CD4-positive, alpha-beta T cell treated with Interleukin-2 at 100 ng/mL for 4 hours (primary cell): ENCODE data around the gene ALPG.
"Not testable (repeated sequence)": the region's sequence is repeated elsewhere in the genome, so short reads cannot be mapped to it uniquely, and the experiment has no call there.

Source experiments
- DNase-seq: peaks from one replicate; pipeline ENCODE4 v3.0.0-alpha.2; 2020; ENCODE audit warnings: low spot score

The ALPG gene

DNA sequence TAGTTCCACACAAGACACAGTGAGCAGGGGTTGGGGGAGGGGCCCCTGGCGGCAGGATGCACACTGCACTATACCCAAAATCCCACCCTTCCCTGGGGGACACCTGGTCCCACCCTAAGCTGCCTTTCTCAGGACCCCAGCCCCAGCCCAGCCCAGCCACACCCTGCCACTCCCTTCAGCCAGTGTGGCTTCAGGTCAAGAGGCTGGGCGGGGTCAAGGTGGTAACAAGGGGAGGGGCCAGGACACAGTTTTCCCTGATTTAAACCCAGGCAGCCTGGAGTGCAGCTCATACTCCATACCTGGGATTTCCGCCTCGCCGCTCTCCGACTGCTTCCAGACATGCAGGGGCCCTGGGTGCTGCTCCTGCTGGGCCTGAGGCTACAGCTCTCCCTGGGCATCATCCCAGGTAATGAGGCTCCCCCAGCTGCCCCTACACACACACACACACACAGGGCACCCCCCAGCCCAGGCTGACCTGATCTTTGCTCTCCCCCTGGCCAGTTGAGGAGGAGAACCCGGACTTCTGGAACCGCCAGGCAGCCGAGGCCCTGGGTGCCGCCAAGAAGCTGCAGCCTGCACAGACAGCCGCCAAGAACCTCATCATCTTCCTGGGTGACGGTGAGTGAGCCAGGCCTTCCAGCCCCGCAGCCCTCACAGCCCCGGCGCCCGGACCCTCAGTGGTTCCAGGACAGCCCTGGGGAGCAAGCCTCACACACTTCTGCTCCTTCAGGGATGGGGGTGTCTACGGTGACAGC lies at the start of gene ALPG:
Gene ALPG, plus strand, starts transcription at position 289 of the 755 bp plus-strand sequence. Its CDS starts 51 bp downstream, at position 340.
- DNase-seq = no peak

DNA sequence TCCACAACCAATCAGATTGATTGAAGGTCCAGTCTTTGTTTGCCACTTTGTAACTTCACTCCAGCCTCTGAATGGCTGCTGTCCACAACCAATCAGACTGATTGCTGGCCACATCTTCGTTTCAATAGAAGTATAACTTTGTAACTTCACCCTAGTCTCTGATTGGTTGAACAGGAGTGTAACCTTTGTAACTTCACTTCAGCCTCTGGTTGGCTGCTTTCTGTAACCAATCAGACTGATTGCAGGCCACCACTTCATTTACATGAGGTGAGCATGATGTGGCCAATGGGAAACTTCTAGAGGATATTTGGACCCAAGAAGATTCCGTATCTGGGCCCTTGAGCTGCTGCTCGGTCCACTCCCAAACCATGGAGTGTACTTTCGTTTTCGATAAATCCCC lies 45.0 kb upstream of the ALPG start:
- DNase-seq = no peak

DNA sequence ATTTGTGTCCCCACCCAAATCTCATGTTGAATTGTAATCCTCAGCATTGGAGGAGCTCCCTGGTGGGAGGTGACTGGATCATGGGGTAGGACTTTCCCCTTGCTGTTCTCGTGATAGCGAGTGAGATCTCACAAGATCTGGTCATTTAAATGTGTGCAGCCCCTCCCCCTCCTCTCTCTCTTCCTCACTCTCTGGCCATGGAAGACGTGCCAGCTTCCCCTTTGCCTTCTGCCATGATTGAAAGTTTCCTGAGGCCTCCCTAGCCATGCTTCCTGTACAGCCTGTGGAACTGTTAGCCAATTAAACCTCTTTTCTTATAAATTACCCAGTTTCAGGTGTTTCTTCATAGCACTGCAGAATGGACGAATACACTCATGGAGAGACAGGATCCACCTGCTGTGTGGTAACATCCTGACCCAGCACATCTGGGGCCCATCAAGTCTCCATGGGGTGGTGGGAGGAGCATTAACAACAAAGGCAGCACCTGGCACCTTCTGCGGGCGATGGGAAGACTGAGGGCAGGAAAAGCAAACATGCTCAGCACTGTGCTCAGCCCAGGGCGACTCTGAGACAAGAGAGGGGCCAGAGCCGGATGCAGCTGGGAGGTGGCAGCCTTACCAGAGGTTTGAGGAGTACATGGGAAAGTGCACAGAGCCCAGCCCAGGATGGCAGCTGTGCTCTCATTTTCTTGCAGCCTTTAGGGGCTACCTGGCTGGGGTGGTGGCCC lies 44.3 kb upstream of the ALPG start:
- no peak for DNase-seq

DNA sequence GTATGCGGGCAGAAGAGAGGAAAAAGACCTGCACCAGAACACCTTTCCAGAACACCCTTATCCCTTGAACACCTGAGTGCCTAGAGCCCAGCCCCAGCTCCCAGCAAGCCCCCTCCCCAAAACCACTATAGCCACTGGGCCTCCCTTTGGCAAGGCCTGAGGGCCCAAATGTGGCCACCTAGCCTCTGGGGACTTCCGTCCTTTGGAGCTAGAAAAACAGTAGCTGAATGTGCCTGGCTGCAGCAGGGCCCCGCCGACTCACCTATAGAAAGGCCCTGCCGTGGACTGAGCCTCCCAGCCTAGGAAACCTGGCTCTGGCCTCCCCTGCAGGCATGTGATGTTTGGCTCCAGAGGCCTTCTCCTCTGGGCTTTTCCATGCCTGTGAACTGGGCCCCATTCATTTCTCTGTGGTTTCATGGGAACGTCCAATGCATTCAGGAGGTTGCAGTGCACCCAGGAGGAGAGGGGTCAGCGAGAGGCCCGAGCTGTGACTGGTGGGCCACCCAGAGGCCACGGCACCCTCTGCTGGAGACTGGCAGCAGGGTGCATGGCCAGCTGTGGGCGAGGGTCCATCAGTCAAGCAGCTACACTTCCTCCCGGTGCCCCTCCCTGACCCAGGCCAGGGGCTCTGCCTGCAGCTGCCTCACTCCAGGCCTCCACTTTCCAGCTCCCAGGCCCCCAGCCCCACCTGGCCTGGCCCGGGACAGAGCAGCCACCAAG lies 43.4 kb upstream of the ALPG start:
- DNase-seq = not testable (repeated sequence)

DNA sequence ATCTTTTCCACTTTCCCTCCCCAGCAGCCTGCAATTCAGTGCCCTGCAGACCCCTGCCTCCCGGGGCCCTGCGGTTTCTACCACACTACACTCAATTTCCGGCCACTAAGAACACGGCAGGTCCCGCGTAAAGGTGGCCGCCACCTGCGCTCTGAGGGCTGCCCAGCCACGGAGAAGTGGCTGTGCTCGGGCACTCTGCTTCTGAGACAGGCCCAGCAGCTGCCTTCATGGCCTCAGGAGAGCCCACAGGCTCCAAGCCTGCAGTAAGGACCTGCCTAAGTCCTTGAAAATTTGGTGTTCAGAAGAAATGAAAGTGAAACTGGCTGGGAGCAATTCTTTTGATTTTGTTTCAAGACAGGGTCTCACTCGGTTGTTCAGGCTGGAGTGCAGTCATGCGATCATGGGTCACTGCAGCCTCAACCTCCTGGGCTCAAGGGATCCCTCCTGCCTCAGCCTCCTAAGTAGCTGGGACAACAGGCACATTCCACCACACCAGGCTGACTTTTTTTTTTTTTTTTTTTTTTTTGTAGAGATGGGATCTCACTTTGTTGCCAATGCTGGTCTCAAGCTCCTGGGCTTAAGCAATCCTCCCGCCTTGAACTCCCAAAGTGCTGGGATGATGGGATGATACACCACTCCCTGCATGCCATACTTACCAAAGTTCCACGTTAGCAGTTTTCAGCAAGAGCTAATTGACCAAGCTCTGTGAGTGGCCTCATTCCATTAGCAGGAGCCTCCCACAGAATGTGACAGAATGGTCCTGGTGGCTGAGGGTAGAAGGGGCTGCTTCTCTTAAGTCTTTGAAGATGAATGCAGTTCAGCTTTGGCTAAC lies 42.6 kb upstream of the ALPG start:
- peak; percentile 6 for DNase-seq

DNA sequence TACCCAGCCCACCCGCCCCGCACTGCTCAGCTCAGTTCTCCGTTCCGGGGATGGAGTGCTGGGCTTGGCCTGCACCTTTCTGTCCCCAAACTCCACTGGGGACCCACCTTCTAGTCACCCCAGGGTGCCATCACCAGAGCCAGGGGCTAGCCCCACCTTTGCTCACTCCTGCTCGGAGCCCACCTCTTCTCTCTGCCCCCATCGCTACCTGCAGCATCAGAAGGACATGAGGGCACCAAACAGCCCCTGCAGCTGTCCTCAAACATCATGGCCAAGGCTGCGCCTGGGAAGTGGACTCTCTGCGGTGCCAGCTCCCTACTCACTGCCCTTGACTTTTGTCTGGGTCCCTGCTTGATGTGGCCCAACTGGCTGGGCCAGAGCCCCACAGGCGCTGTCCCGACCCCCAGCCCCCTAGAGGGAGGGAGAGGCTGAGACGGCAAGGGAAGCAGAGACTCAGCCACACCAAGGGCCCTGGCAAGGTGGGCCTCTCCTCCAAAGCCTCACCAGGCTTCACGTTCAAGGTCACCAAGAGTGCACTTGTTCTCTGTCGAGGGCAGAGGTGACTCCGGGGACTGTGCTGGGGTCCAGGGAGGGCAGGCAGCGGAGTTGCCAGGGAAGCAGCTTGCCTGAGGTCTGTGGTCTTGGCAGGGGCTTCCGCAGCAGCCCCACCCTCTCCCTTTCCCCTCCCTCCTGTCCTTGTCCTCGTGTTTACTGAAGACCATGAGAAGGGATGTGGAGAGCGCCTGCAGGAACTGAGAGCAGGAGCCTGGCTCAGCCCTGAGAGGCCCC lies 41.6 kb upstream of the ALPG start:
- DNase-seq = not testable (repeated sequence)

DNA sequence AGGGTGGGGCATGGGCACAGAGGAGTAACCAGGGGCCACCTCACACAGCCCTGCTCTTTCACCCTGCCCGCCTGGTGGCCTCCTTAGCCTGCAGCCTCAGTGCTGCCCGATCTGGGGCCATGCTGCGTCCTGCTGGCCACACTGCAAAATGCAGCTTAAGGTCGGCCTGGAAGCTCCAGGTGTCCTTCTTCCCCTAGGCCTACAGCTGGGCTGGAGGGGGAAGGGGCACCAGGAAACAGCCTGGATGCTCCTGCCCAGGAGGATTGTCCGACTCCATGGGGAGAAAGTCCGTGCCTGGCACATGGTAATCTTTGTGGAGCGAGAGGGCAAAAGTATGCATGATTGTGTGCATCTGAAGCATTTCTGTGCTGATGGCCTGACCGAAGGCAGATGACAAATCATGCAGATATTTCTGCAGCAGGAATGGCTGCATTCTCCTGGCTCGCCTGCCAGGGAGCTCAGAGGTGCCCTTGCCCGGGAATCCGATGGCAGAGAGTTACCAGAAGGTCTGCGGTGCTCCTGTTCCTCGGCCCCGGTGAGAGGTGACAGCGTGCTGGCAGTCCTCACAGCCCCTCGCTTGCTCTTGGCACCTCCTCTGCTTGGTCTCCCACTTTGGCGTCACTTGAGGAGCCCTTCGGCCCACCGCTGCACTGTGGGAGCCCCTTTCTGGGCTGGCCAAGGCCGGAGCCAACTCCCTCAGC lies 40.9 kb upstream of the ALPG start:
- no peak for DNase-seq

DNA sequence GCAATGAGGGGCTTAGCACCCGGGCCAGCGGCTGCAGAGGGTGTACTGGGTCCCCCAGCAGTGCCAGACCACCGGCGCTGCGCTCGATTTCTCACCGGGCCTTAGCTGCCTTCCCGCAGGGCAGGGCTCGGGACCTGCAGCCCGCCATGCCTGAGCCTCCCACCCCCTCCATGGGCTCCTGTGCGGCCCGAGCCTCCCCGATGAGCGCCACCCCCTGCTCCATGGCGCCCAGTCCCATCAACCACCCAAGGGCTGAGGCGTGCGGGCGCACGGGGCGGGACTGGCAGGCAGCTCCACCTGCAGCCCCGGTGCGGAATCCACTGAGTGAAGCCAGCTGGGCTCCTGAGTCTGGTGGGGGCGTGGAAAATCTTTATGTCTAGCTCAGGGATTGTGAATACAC lies 40.2 kb upstream of the ALPG start:
- not testable (repeated sequence) for DNase-seq

DNA sequence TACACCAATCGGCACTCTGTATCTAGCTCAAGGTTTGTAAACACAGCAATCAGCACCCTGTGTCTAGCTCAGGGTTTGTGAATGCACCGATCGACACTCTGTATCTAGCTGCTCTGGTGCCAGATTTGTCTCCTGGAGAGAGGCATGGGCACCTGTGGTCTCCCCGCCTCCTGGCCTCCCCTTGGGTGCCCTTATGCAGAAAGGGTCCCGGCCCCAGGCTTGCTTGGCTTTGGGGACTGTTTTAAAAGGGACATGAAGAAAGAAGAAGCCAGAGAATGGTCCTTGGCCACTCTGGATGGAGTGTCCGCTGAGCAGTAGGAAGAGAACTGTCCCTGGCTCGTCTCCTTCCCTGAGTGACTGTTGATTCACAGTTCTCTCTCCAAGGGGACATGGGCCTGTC lies 39.6 kb upstream of the ALPG start:
- DNase-seq = no peak

DNA sequence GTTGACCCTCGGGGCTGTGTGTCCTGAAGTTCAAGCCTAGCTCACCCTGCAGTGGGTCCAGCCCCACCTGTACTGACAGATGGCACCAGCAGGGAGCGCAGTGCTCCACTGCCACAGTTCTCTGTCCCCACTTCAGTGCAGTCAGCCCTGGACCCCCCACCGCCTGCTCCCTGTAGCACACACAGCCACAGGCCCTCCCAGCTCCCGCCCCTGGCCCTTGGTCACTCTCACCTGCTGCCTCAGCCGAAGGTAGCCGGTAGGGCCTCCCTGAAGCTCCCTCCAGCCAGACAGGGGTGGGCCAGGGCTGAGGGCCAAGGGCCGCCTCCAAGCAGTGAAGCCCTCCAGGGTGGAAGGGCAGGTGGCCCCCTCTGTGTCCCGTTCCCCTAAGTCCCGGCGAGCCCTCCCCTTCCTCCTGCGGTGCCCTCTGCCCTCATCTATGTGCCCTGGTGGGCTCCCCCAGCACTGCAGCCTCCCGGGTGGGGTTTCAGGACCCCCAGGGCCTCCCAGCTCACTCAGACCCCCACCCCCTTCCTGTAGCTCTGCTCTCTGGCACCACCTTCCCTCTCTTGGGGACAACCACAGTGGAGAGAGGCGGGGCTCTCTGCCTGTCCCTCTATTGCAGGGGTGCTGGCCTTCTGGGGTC lies 38.9 kb upstream of the ALPG start:
- DNase-seq = no peak

DNA sequence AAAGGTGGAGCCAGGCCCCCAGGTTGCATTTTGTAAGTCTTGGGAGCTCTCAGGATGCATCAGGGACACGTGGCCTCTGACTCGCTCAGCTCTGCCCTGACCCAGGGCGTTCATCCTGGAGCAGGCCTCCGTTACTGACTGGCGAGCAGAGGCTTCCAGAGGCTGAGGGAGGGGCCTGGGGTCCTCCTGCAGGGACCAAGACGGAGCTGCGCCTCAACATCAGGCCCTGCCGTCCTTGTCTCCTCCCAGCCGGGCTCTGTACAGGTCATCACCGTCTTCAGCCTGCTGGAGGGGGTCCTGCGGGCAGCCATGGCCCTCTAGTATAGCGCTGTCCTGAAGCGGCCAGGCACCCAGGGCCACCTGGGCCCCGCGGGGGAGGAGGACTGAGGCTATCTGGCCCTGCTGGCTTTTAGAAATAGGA lies 38.3 kb upstream of the ALPG start:
- no peak for DNase-seq

DNA sequence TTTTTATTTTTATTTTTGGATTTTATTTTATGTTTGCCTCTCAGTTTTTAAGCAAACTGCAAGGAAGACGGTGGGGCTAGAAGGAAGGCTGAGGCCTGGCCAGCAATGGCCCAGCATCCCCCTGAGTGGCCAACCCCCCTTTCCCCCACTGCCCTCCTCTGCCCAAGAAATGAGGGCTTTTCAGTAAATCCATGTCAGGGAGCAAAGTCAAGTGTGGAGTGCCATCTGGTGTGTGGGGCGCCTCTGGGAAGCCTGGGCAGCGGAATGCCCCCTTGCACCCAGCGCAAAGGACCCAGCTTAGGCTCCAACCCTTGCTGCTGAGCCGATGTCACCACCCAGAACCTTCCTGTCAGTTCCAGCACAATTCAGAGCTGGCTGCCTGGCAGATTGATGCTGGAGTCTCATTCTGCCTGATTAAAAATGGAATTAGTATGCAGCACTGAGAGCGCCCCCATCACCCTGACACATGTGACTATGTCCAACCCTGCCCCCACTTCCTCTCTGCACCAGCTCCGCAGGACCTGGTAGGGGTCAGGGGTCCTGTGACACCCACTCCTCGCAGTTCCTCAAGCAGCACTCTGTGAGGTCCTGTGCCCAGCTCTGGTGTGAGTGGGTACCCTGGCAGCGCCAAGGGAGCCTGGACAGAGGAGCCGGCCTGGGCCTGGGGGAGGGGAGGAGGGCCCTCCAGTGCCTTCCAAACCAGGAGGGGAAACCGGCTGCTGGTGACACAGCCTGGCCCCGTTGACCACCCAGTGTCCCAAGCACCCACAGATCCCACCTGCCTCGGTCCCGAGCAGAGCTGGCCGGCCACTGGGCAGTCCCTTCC lies 37.3 kb upstream of the ALPG start:
- DNase-seq = no peak

DNA sequence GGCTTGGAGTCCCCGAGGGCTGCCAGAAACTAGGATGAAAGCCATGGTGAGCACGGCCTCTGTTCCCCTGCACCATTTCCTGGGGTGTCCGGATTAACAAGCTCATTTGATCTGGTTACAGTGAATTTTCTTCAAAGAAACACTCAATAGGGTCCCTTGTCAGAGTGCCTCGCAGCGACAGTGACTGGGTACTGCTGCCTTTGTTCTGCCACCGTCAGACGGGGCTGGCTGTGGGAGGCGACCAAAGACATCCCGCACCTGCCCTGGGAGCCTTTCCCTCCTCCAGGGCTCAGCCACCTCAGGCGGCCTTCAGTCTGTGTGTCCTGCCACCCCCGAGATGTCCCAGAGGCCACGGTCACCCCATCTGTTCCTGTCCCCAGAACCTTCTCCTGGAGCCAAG lies 36.6 kb upstream of the ALPG start:
- DNase-seq = not testable (repeated sequence)

DNA sequence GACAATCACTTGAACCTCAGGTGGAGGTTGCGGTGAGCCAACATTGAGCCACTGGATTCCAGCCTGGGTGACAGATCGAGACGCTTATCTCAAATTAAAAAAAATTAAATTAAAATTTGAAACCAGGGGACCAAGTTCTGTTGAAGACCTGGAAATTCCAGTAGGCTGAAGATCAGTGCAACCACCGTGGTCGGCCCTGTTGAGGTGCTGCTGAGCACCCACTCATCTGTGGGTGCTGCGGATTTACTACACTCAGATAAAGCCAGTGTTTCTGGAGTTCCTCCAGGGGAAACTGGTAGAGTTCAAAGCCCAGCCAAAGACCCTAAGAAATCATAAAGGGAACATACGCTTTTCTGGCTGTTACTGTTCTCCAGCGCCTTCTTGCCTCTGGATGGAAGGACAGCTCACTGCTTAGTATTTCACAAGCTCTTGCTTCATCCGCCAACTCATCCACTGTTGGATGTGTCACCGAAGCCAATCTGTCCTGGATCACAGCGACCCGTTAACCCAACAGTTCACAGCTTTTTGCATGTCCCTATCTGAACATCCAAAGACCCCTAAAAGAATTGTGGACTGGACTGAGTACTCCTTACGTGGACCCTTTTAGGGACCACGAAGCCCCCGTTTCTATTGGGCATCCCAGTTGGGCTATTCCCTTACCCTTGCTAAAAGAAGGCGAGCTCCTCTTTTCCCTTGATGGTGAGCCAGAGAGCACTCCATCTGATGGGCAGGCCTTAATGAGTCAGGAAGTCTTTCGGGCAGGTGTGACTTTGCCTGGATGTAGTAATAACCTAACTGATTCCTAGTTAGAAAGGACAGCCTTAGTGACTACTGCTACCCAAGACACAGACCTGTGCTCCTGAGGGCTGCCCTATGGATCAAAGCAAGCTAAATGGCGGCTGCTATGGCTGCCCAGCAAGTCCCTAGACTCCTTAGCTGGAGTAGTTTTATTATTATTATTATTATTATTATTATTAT lies 34.1 kb upstream of the ALPG start:
- no peak for DNase-seq

DNA sequence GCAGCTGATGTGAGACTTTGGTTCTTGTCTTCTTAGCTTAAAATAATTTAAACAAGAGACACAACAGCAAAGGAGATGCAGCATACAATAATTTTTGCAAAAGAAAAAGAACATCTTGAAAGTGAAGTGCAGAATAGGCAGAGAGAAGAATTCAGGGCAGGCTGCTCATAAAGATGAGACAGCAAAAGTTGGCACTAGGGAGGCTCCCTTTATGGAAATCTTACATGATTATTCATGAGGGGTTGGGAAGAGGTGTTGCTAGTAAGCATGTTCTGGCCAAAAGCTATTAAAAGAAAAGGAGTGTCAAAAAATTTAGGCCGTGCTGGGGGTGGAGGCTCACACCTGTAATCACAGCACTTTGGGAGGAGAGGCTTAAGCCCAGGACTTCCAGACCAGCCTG lies 32.3 kb upstream of the ALPG start:
- DNase-seq = no peak

DNA sequence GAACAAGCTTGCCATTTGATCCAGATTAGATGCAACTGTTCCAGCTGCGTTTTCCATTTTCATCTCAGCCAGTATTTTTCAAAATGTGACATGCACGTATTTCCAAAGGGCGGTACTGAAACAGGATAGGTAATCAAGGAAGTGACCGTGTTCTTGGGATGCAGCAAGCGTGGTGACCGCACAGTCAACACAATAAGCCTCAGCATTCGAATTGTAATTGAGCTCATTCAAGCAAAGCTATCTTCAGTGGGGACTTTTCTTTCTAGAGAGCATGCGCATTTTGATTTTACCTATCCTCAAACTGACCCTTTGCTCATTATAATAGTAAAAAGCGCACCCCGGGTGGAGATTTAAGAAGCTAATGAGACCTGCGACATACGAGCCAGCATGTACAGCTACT lies 31.5 kb upstream of the ALPG start:
- no peak for DNase-seq

DNA sequence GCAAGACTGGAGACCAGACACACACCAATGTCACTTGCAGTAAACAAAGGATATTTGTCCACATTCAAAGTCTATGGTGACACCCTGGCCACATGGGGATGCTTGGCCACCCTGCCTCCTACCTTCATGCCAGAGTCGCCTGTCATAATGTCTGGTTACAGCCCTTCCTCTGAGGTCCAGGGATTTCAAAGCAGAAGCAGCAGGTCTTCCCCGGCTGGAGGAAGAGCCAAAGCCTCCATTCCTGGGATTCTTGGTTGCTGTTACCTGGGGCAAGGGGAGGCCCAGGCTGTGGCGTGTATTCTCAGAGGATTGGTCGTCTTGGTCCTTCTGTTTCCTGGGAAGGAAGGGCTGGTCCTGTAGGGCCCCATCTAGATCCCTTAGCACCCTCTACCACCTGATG lies 30.4 kb upstream of the ALPG start:
- no peak for DNase-seq

DNA sequence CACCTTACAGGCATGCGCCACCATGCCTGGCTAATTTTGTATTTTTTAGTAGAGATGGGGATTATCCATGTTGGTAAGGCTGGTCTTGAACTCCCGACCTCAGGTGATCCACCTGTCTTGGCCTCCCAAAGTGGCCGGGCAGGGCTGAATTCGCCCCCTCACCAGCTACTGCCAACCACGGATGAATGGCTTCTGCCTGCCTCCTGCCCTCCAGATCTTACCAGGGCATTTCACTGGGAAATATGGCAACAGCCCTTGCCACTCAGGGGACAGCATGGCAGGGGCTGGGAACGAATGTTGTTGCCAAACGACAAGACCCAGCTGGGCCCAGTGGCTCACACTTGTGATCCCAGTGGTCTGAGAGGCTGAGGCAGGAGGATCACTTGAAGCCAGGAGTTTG lies 29.9 kb upstream of the ALPG start:
- no peak for DNase-seq
